ENCODE measurements around the gene PCDHA1.

Gene PCDHA1

GRCh38 chr5:140992828-140993227 lies 206.9 kb downstream of the PCDHA1 start:
- DNase-seq = no peak

GRCh38 chr5:140996060-140996459 lies 210.1 kb downstream of the PCDHA1 start:
- no peak for DNase-seq

GRCh38 chr5:140998921-140999410 lies 213.0 kb downstream of the PCDHA1 start:
- DNase-seq = no peak

- no peak for DNase-seq
Measured at GRCh38 chr5:141001446-141001843, 215.5 kb downstream of the PCDHA1 start.

- DNase-seq = peak; percentile 11
Measured at GRCh38 chr5:141001844-141002604, 216.1 kb downstream of the PCDHA1 start.

GRCh38 chr5:141002605-141002965 lies 216.6 kb downstream of the PCDHA1 start:
- DNase-seq = no peak

- no peak for DNase-seq
Measured at GRCh38 chr5:141003031-141003430, 217.1 kb downstream of the PCDHA1 start.

- DNase-seq = no peak
Measured at GRCh38 chr5:141003791-141004611, 218.1 kb downstream of the PCDHA1 start.

- no peak for DNase-seq
Measured at GRCh38 chr5:141007791-141008190, 221.9 kb downstream of the PCDHA1 start.

GRCh38 chr5:141010047-141010793 lies 224.3 kb downstream of the PCDHA1 start:
- no peak for DNase-seq

- no peak for DNase-seq
Measured at GRCh38 chr5:141017943-141018342, 232.0 kb downstream of the PCDHA1 start.

- no peak for DNase-seq
Measured at GRCh38 chr5:141022384-141022783, 236.4 kb downstream of the PCDHA1 start.

GRCh38 chr5:141031006-141031405 lies 245.1 kb downstream of the PCDHA1 start:
- DNase-seq = no peak

GRCh38 chr5:141032626-141033025 lies 246.7 kb downstream of the PCDHA1 start:
- no peak for DNase-seq

- no peak for DNase-seq
Measured at GRCh38 chr5:141039061-141039460, 253.1 kb downstream of the PCDHA1 start.

- no peak for DNase-seq
Measured at GRCh38 chr5:141039517-141039916, 253.6 kb downstream of the PCDHA1 start.

GRCh38 chr5:141040093-141040770 lies 254.3 kb downstream of the PCDHA1 start:
- peak; percentile 2 for DNase-seq

GRCh38 chr5:141040771-141041426 lies 255.0 kb downstream of the PCDHA1 start:
- DNase-seq = peak; percentile 73

GRCh38 chr5:141041427-141041785 lies 255.5 kb downstream of the PCDHA1 start:
- no peak for DNase-seq

GRCh38 chr5:141042555-141042954 lies 256.6 kb downstream of the PCDHA1 start:
- no peak for DNase-seq

- no peak for DNase-seq
Measured at GRCh38 chr5:141050622-141051520, 264.9 kb downstream of the PCDHA1 start, which contains the start of gene PCDHB1. PCDHB1 (plus strand) TSS chr5:141051374; CDS start chr5:141051471, 97 bp downstream.
